ENCODE measurements around the gene THSD7B.
"Not testable (repeated sequence)": the region's sequence is repeated elsewhere in the genome, so short reads cannot be mapped to it uniquely, and the experiment has no call there.

THSD7B gene

GRCh38 chr2:136741471-136741870 lies 23.9 kb upstream of the THSD7B start:
- H3K4me3 ChIP-seq (ENCODE audit: low read depth, low read length) = no peak overlapping the region
- TF ChIP-seq CTCF (IDR thresholded peaks at IDR 0.05; ENCODE audit: control insufficient read depth, extremely low read depth, insufficient read depth) = no peak
- no peak for DNase-seq (ENCODE audit: low read depth)

GRCh38 chr2:136750065-136750464 lies 15.3 kb upstream of the THSD7B start:
- DNase-seq (ENCODE audit: low read depth) = no peak
- no peak overlapping the region for H3K4me3 ChIP-seq (ENCODE audit: low read depth, low read length)
- TF ChIP-seq CTCF (IDR thresholded peaks at IDR 0.05; ENCODE audit: control insufficient read depth, extremely low read depth, insufficient read depth) = no peak

- no peak for DNase-seq (ENCODE audit: low read depth)
- H3K4me3 ChIP-seq (ENCODE audit: low read depth, low read length) = no peak overlapping the region
- TF ChIP-seq CTCF (IDR thresholded peaks at IDR 0.05; ENCODE audit: control insufficient read depth, extremely low read depth, insufficient read depth) = no peak
Observed at GRCh38 chr2:136751406-136751805, 13.9 kb upstream of the THSD7B start.

GRCh38 chr2:136758504-136758903 lies 6.8 kb upstream of the THSD7B start:
- H3K4me3 ChIP-seq (ENCODE audit: low read depth, low read length); DNase-seq (ENCODE audit: low read depth): not testable (repeated sequence)

- no peak overlapping the region for H3K4me3 ChIP-seq (ENCODE audit: low read depth, low read length)
- DNase-seq (ENCODE audit: low read depth) = no peak
Observed at GRCh38 chr2:136764452-136765255, 691 bp upstream of the THSD7B start.

GRCh38 chr2:136766073-136766404 lies 694 bp downstream of the THSD7B start:
- H3K4me3 ChIP-seq (ENCODE audit: low read depth, low read length) = no peak overlapping the region
- no peak for DNase-seq (ENCODE audit: low read depth)
- TF ChIP-seq CTCF (IDR thresholded peaks at IDR 0.05; ENCODE audit: control insufficient read depth, extremely low read depth, insufficient read depth) = no peak

More at GRCh38 chr2:136764452-136765255, 691 bp upstream of the THSD7B start:
- TF ChIP-seq CTCF (IDR thresholded peaks at IDR 0.05; ENCODE audit: control insufficient read depth, extremely low read depth, insufficient read depth) = no peak

GRCh38 chr2:136767030-136767429 lies 1.7 kb downstream of the THSD7B start:
- no peak for TF ChIP-seq CTCF (IDR thresholded peaks at IDR 0.05; ENCODE audit: control insufficient read depth, extremely low read depth, insufficient read depth)
- DNase-seq (ENCODE audit: low read depth) = no peak
- no peak overlapping the region for H3K4me3 ChIP-seq (ENCODE audit: low read depth, low read length)

Data from LNCaP clone FGC (cell line).